Activated naive CD8-positive, alpha-beta T cell treated with anti-CD3 and anti-CD28 coated beads, Interleukin-2, amount 50 U/mL, for 24 hours (primary cell): ENCODE data around the gene RTN4RL2.
A peak's percentile ranks its signal among the peaks of the same experiment; 100 is the strongest.

Experiments
- ATAC-seq: fragments of 150-1000 bp; cut with Tn5 transposase; one replicate; pipeline ENCODE4 v1.10.0; 2021
- DNase-seq: peaks from one replicate; pipeline ENCODE4 v3.0.0; 2021
- H3K27ac Mint-ChIP-seq: one replicate; pipeline ENCODE4 v1.8.0; 2021; ENCODE audit warnings: mild to moderate bottlenecking, mixed read lengths
- H3K27me3 Mint-ChIP-seq: one replicate; pipeline ENCODE4 v1.8.0; 2021; ENCODE audit warnings: mixed read lengths
- H3K36me3 Mint-ChIP-seq: one replicate; pipeline ENCODE4 v1.8.0; 2021; ENCODE audit warnings: low read depth, mixed read lengths
- H3K4me1 Mint-ChIP-seq: one replicate; pipeline ENCODE4 v1.8.0; 2021; ENCODE audit warnings: mixed read lengths
- H3K4me3 Mint-ChIP-seq: one replicate; pipeline ENCODE4 v1.8.0; 2021; ENCODE audit warnings: mild to moderate bottlenecking, moderate library complexity, mixed read lengths
- H3K9me3 Mint-ChIP-seq: one replicate; pipeline ENCODE4 v1.8.0; 2021; ENCODE audit warnings: mixed read lengths

Gene RTN4RL2

DNA sequence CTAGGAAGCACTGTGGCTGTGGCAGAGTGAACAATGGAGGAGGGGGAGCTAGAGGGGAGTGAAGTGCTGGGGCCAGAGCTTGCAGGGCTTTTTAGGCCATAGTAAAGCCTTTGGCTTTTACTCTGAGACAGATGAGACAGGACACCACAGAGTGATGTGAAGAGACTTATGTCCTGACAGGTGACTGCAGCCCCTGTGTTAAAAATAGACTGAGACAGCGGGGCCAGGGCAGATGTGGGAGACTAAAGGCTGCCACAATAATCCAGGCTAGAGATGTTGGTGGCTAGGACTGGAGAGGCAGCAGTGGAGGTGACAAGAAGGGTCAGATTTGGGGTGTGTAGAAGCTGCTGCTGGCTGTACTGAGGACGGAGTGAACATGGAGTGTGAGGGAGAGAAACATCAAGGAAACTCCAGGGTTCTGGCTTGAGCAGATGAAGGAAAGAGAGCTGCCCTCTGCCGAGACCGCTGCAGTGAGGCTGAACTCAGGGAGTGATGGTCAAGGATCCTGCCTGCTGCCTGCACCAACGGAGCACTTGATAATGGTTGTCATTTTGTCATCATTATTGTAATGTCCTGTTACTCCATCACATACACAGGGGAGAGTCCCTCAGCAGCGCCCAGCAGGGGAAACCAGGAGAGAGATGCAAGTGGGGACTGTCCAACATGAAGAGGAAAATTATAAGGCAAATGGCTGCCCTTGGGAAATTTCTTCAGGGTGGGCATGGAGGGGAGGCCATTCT is 27.8 kb downstream of the RTN4RL2 start:
- H3K9me3 Mint-ChIP-seq: no peaks in the 10 kb centered on the region
- peaks cover 48% of the 10 kb centered on the region for H3K36me3 Mint-ChIP-seq
- H3K4me3 Mint-ChIP-seq: no peak overlapping the region
- no peak for ATAC-seq
- DNase-seq: no peak
- no peak overlapping the region for H3K27ac Mint-ChIP-seq
- H3K4me1 Mint-ChIP-seq: peaks cover 14% of the 10 kb centered on the region
- H3K27me3 Mint-ChIP-seq: no peaks in the 10 kb centered on the region

DNA sequence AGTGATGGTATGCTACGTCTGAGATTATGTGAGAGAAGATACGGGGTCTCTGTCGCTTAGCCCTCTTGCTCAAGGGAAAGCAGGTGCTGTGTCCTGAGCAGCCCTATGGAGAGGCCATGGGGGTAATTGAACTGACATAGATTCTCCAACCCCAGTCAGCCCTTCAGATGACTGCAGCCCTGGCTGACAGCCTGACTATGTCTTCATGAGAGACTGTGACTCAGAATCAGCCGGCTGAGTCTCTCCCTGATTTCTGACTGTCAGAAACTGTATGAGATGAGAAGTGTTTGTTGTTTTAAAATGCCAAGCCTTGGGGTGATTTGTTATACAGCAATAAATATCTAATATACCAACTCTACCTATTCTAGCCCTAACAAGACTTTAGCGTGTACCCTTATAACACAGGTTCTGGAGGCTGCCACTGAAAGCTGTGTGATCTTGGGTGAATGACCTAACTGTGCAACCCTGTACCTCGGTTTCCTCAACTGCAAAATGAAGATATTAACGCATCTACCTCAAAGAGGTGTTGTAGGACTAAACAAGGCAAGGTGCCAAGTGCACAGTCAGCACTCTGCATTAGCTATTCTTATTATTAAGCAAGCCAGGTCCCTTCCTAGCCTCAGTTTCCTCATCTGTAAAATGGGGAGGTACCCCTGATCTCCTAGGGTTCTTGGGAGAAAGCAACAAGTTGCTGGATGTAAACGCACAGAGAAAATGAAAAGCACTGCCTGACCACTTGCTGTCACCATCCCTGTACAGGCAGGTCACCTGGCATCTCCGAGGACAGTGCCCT is 30.3 kb downstream of the RTN4RL2 start:
- Mint-ChIP-seq H3K36me3 (peaks cover 43% of the 10 kb centered on the region), H3K9me3 (no peaks in the 10 kb centered on the region), H3K27ac (no peak overlapping the region), H3K4me3 (no peak overlapping the region), H3K27me3 (no peaks in the 10 kb centered on the region), H3K4me1 (peaks cover 16% of the 10 kb centered on the region)
- ATAC-seq (no peak), DNase-seq (no peak)

GRCh38 chr11:57491371-57492061 is 31.2 kb downstream of the RTN4RL2 start:
- ATAC-seq (peak; percentile 61), DNase-seq (peak; percentile 72)
- Mint-ChIP-seq H3K27me3 (no peaks in the 10 kb centered on the region), H3K27ac (no peak overlapping the region), H3K4me3 (no peak overlapping the region), H3K9me3 (no peaks in the 10 kb centered on the region), H3K36me3 (peaks cover 43% of the 10 kb centered on the region), H3K4me1 (peaks cover 12% of the 10 kb centered on the region)

DNA sequence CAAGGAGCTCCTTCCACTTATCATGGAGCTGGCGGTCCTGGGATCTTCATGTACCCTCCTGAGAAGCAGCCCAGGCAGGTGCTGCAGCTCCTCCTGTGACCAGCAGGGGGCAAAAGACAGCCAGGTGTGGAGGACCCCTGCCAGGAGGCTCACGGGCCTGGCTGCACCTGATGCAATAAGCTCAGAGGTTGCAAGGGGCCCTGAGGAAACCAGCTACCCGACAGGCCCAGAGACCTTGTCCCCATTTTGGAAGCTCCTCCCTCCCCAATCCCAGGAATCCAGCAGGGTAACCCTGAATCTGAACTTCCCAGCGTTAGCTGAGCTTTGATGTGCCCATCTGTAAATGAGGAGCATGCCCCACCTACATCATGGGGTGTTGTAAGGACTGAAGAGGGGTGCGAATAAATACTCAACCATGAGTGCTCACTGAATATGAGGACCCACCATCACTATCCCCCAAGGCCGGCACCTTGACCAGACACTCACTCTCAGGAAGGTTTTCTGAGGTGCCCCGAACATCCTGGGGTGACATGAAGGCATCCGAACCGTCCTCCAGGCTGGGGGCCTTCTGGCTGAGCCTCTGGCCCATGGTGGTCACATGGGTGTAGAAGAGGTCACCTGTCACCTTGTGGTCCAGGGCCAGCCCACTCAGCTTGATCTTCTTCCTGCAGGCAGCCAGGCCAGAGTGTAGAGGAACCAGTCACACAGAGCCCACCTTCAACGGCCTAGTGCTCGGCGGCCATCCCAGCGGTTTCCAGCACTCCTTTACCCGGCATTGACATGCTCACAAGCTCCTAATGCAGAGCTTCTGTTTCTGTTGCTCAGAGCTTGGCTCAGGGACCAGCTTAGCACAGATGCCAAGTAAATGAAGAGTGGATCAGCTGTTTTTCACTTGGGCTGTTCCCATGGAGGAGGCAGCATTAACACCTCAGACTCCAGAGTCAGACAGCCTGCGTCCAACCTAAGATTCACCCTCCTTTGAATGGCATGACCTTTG is 33.5 kb downstream of the RTN4RL2 start:
- Mint-ChIP-seq H3K9me3 (no peaks in the 10 kb centered on the region), H3K27me3 (no peaks in the 10 kb centered on the region), H3K27ac (peak overlapping the region; percentile 93), H3K36me3 (peaks cover 37% of the 10 kb centered on the region), H3K4me1 (peaks cover 12% of the 10 kb centered on the region), H3K4me3 (no peak overlapping the region)
- ATAC-seq (peak; percentile 74), DNase-seq (peak; percentile 78)

GRCh38 chr11:57496109-57496820 is 35.9 kb downstream of the RTN4RL2 start:
- Mint-ChIP-seq H3K9me3 (no peaks in the 10 kb centered on the region), H3K4me3 (no peak overlapping the region), H3K27me3 (no peaks in the 10 kb centered on the region), H3K4me1 (peaks cover 15% of the 10 kb centered on the region), H3K36me3 (peaks cover 30% of the 10 kb centered on the region), H3K27ac (peak overlapping the region; percentile 5)
- no peak for ATAC-seq
- no peak for DNase-seq

DNA sequence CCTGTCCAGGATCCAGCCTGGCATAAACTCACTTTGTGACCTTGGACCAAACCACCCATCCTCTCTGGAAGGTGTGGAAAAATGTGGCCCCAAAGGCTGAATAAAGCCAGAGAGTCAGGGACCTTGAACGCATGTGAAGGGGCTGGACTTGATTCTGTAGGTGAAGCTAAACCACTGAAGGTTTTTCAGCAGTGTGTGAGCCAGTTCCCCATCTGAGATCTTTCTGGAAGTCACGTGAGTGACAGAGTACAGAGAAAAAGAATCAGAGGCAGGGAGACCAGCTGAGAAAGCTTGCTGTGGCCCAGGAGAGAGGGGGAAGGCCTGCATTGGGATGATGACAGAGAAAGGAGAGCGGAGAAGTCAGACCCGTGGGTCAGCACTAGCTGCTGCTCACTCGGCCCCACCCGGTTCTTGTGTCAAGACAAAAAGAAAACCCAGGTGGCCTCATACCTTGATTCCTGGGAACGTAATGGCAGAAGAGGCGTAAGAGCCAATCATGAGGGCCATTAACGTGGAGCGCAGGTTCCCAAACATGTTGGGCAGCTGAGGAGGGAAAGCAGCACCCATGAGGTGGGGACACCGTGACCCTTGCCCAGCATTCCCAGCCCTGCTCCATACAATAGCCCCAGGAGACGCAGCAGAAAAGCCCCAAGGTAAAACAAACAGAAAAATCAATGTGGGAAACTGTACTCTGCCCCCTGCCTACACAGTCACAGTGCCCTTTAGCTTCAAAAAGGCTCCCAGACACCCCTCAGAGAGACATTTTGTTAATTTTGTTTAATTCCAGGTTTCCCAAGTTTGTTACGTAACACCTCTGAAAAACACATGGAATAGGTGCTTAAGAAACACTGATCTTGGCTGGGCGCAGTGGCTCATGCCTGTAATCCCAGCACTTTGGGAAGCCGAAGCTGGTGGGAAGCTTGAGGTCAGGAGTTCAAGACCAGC is 37.2 kb downstream of the RTN4RL2 start:
- H3K27me3 Mint-ChIP-seq: no peaks in the 10 kb centered on the region
- H3K27ac Mint-ChIP-seq: no peak overlapping the region
- no peak for ATAC-seq
- H3K36me3 Mint-ChIP-seq: peaks cover 25% of the 10 kb centered on the region
- no peak for DNase-seq
- H3K9me3 Mint-ChIP-seq: no peaks in the 10 kb centered on the region
- no peak overlapping the region for H3K4me3 Mint-ChIP-seq
- H3K4me1 Mint-ChIP-seq: peaks cover 15% of the 10 kb centered on the region

GRCh38 chr11:57498540-57498939 is 38.2 kb downstream of the RTN4RL2 start:
- no peak overlapping the region for H3K4me3 Mint-ChIP-seq
- H3K9me3 Mint-ChIP-seq: no peaks in the 10 kb centered on the region
- DNase-seq (no peak), ATAC-seq (no peak)
- no peaks in the 10 kb centered on the region for H3K27me3 Mint-ChIP-seq
- H3K4me1 Mint-ChIP-seq: peaks cover 13% of the 10 kb centered on the region
- peaks cover 19% of the 10 kb centered on the region for H3K36me3 Mint-ChIP-seq
- no peak overlapping the region for H3K27ac Mint-ChIP-seq

- peaks cover 4% of the 10 kb centered on the region for H3K4me1 Mint-ChIP-seq
- H3K36me3 Mint-ChIP-seq: peaks cover 17% of the 10 kb centered on the region
- no peak overlapping the region for H3K4me3 Mint-ChIP-seq
- DNase-seq: peak; percentile 66
- no peak overlapping the region for H3K27ac Mint-ChIP-seq
- no peaks in the 10 kb centered on the region for H3K27me3 Mint-ChIP-seq
- H3K9me3 Mint-ChIP-seq: no peaks in the 10 kb centered on the region
- peak; percentile 76 for ATAC-seq
These were observed 39.2 kb downstream of the RTN4RL2 start for GRCh38 chr11:57499413-57499982.

- H3K4me1 Mint-ChIP-seq: peaks cover 2% of the 10 kb centered on the region
- no peak overlapping the region for H3K27ac Mint-ChIP-seq
- no peak for DNase-seq
- H3K36me3 Mint-ChIP-seq: peaks cover 21% of the 10 kb centered on the region
- no peaks in the 10 kb centered on the region for H3K27me3 Mint-ChIP-seq
- no peak for ATAC-seq
- H3K4me3 Mint-ChIP-seq: no peak overlapping the region
- H3K9me3 Mint-ChIP-seq: no peaks in the 10 kb centered on the region
These were observed 39.7 kb downstream of the RTN4RL2 start for GRCh38 chr11:57499983-57500461.

DNA sequence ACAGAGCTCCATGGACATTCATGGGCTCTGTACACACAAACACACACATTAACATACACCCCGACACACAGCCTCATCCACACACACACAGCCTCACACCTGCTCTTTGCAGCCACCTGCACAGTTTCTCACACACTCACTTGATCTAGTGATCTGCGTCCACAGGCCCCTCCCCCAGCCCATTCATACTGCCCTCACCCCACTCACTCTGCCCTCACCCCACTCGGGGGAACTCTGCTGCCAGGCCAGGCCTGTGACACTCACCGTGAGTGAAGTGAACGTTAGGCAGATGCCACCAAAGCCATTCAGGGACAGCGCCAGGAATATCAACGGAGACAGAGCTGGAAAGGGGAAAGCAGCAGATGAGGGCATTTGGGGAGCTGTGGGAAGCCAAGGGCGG is 40.2 kb downstream of the RTN4RL2 start:
- ATAC-seq (no peak), DNase-seq (no peak)
- peaks cover 21% of the 10 kb centered on the region for H3K36me3 Mint-ChIP-seq
- no peaks in the 10 kb centered on the region for H3K9me3 Mint-ChIP-seq
- H3K27ac Mint-ChIP-seq: no peak overlapping the region
- no peaks in the 10 kb centered on the region for H3K27me3 Mint-ChIP-seq
- H3K4me3 Mint-ChIP-seq: no peak overlapping the region
- H3K4me1 Mint-ChIP-seq: peaks cover 2% of the 10 kb centered on the region

GRCh38 chr11:57500926-57501325 is 40.6 kb downstream of the RTN4RL2 start:
- no peak for ATAC-seq
- H3K27me3 Mint-ChIP-seq: no peaks in the 10 kb centered on the region
- DNase-seq: no peak
- H3K36me3 Mint-ChIP-seq: peaks cover 18% of the 10 kb centered on the region
- peaks cover 2% of the 10 kb centered on the region for H3K4me1 Mint-ChIP-seq
- no peak overlapping the region for H3K27ac Mint-ChIP-seq
- H3K9me3 Mint-ChIP-seq: no peaks in the 10 kb centered on the region
- no peak overlapping the region for H3K4me3 Mint-ChIP-seq

DNA sequence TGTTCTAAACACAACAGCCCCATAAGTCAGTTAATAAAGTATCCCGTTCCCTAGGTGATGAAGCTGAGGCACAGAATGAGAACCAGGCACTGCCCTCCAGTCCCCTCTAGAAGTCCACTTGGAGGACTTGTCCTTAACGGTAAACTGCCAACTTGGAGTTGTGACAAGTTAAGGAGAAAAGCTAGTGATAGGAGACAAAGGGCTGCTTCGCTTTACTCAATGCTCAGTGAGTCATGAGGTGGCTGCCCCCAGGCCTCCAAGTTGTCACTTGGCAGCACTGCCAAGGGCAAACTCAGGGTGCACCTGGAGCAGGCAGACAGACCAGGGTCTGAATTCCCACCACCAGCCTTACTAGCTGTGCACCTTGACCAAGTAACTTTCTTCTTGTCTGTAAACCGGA is 41.6 kb downstream of the RTN4RL2 start:
- Mint-ChIP-seq H3K4me3 (no peak overlapping the region), H3K36me3 (peaks cover 17% of the 10 kb centered on the region)
- no peak for ATAC-seq

More for the DNA sequence above, 41.6 kb downstream of the RTN4RL2 start:
- H3K27ac Mint-ChIP-seq: no peak overlapping the region
- peaks cover 2% of the 10 kb centered on the region for H3K4me1 Mint-ChIP-seq
- no peaks in the 10 kb centered on the region for H3K9me3 Mint-ChIP-seq
- no peak for DNase-seq
- no peaks in the 10 kb centered on the region for H3K27me3 Mint-ChIP-seq
